GM23338 (cell line): ENCODE results near the gene PIR. TPM values are rescaled to one million over a fixed set of nuclear protein-coding genes. Genes with fewer than 3 reads are reported as not detected.

Source experiments
- ATAC-seq: fragments of 200-7000 bp; cut with Tn5 transposase; 3 replicates; pipeline ENCODE4 v1.9.1; 2020
- DNase-seq: peaks from one replicate; pipeline ENCODE4 v3.0.0-alpha.2; 2015; ENCODE audit warnings: low spot score
- H2AFZ ChIP-seq: fragments of 200-600 bp; sonication (generic); 2 replicates; pipeline ENCODE4 v1.8.0; 2016; ENCODE audit warnings: antibody characterized with exemption, mild to moderate bottlenecking, moderate library complexity
- H3F3A ChIP-seq: fragments of 200-600 bp; sonication (generic); replicated peaks from 2 replicates; pipeline ENCODE4 v1.8.0; 2017; ENCODE audit warnings: antibody characterized with exemption, mixed run types, low read depth
- H3K27ac ChIP-seq: fragments of 200-600 bp; sonication (generic); 2 replicates; pipeline ENCODE4 v1.6.1; 2016; ENCODE audit warnings: low read depth
- H3K27me3 ChIP-seq: fragments of 200-600 bp; sonication (generic); 2 replicates; pipeline ENCODE4 v1.8.0; 2016; ENCODE audit warnings: mild to moderate bottlenecking, mixed run types, moderate library complexity; ENCODE audit not compliant: insufficient read depth
- H3K36me3 ChIP-seq: fragments of 200-600 bp; sonication (generic); 2 replicates; pipeline ENCODE4 v1.8.0; 2016; ENCODE audit warnings: mild to moderate bottlenecking; ENCODE audit not compliant: insufficient read depth
- H3K4me1 ChIP-seq: fragments of 200-600 bp; sonication (generic); 2 replicates; pipeline ENCODE4 v1.8.0; 2016; ENCODE audit warnings: mild to moderate bottlenecking, moderate library complexity; ENCODE audit not compliant: insufficient read depth
- H3K4me2 ChIP-seq: fragments of 200-600 bp; sonication (generic); 2 replicates; pipeline ENCODE4 v1.7.1; 2017; ENCODE audit warnings: mixed run types
- H3K4me3 ChIP-seq: fragments of 200-600 bp; sonication (generic); 2 replicates; pipeline ENCODE4 v1.6.1; 2016; ENCODE audit warnings: mixed run types
- H3K79me2 ChIP-seq: fragments of 200-600 bp; sonication (generic); replicated peaks from 2 replicates; pipeline ENCODE4 v1.8.0; 2017; ENCODE audit warnings: mild to moderate bottlenecking; ENCODE audit not compliant: insufficient read depth
- H3K9me2 ChIP-seq: fragments of 200-600 bp; sonication (generic); 2 replicates; pipeline ENCODE4 v1.8.0; 2017; ENCODE audit not compliant: insufficient read depth
- H4K20me1 ChIP-seq: fragments of 200-600 bp; sonication (generic); replicated peaks from 2 replicates; pipeline ENCODE4 v1.8.0; 2017; ENCODE audit warnings: mild to moderate bottlenecking; ENCODE audit not compliant: insufficient read depth
- H3K27ac Mint-ChIP-seq: 2 replicates; pipeline ENCODE4 v1.8.0; 2020; ENCODE audit warnings: inconsistent platforms, mild to moderate bottlenecking, moderate library complexity, mixed read lengths
- H3K27me3 Mint-ChIP-seq: 3 replicates; pipeline ENCODE4 v1.8.0; 2022; ENCODE audit warnings: low read depth, mild to moderate bottlenecking, moderate library complexity, mixed read lengths, inconsistent platforms; ENCODE audit not compliant: insufficient read depth, poor library complexity
- H3K36me3 Mint-ChIP-seq: 3 replicates; pipeline ENCODE4 v1.8.0; 2021; ENCODE audit warnings: low read depth, mild to moderate bottlenecking, inconsistent platforms, moderate library complexity, mixed read lengths
- H3K4me1 Mint-ChIP-seq: 3 replicates; pipeline ENCODE4 v1.8.0; 2020; ENCODE audit warnings: mild to moderate bottlenecking, inconsistent platforms, mixed read lengths
- H3K4me3 Mint-ChIP-seq: 3 replicates; pipeline ENCODE4 v1.8.0; 2021; ENCODE audit warnings: moderate library complexity, mild to moderate bottlenecking, inconsistent platforms, mixed read lengths
- H3K9me3 Mint-ChIP-seq: 3 replicates; pipeline ENCODE4 v1.8.0; 2020; ENCODE audit warnings: moderate library complexity, mild to moderate bottlenecking, inconsistent platforms, mixed read lengths
- CREB1 ChIP-seq: fragments of 250-450 bp; sonication (Bioruptor Pico); IDR thresholded peaks from 2 replicates; pipeline ENCODE4 v1.5.0; 2020; ENCODE audit warnings: low read depth, mild to moderate bottlenecking, moderate library complexity
- CTCF ChIP-seq, 2 experiments: fragments of 200-600 bp in 1 of 2; sonication (generic) in 1 of 2; conservative IDR thresholded peaks; 2 replicates each; pipeline versions ENCODE4 v1.5.1 to v1.6.1; 2016 to 2017; ENCODE audit warnings: antibody characterized with exemption in 2 of 2, low read depth in 2 of 2, mild to moderate bottlenecking in 2 of 2, moderate library complexity in 1 of 2
- ETS1 ChIP-seq: IDR thresholded peaks from 2 replicates; pipeline ENCODE4 v1.6.1; 2016; ENCODE audit warnings: antibody characterized with exemption
- EZH2 ChIP-seq: fragments of 200-600 bp; sonication (generic); IDR thresholded peaks from one replicate; pipeline ENCODE4 v1.8.0; 2017; ENCODE audit warnings: antibody characterized with exemption, mild to moderate bottlenecking, low read depth; ENCODE audit not compliant: unreplicated experiment
- EZH2phosphoT487 ChIP-seq: fragments of 200-600 bp; sonication (generic); IDR thresholded peaks from one replicate; pipeline ENCODE4 v1.8.1; 2018; ENCODE audit warnings: antibody characterized with exemption; ENCODE audit not compliant: unreplicated experiment
- JUNB ChIP-seq: IDR thresholded peaks from one replicate; pipeline ENCODE4 v1.6.1; 2016; ENCODE audit warnings: antibody characterized with exemption; ENCODE audit not compliant: unreplicated experiment
- NANOG ChIP-seq: IDR thresholded peaks from 2 replicates; pipeline ENCODE4 v1.6.1; 2016; ENCODE audit warnings: antibody characterized with exemption, borderline replicate concordance
- POLR2AphosphoS5 ChIP-seq: IDR thresholded peaks from 2 replicates; pipeline ENCODE4 v1.6.1; 2016; ENCODE audit warnings: antibody characterized with exemption, low read depth
- STAT1 ChIP-seq: IDR thresholded peaks from one replicate; pipeline ENCODE4 v1.6.1; 2016; ENCODE audit warnings: antibody characterized with exemption; ENCODE audit not compliant: unreplicated experiment
- ZNF114 ChIP-seq: fragments of 250-450 bp; sonication (Bioruptor Pico); IDR thresholded peaks from 2 replicates; pipeline ENCODE4 v1.5.0; 2020; ENCODE audit warnings: mild to moderate bottlenecking, moderate library complexity
- ZNF331 ChIP-seq: fragments of 250-450 bp; sonication (Bioruptor Pico); IDR thresholded peaks from 2 replicates; pipeline ENCODE4 v1.5.0; 2020; ENCODE audit warnings: low read depth, mild to moderate bottlenecking, moderate library complexity
- polyA plus RNA-seq: library from polyadenylated mRNA; unstranded; fragments of >200 nt; fragmentation: Nextera tagmentation; extraction: Ambion mirVana; gene quantifications from 2 replicates; pipeline ENCODE4 v1.2.1, GENCODE V29; 2016
- total RNA-seq: library from RNA; depleted of rRNA; stranded (reverse); fragments of >200 nt; shearing (Covaris generic); gene quantifications from 2 replicates; pipeline ENCODE4 v1.2.3, GENCODE V29; 2014
- TF ChIP-seq, protein P1 (sequence below): fragments of 250-450 bp; sonication (Bioruptor Pico); IDR thresholded peaks from 2 replicates; pipeline ENCODE4 v1.5.0; 2020; ENCODE audit warnings: mild to moderate bottlenecking, moderate library complexity
- TF ChIP-seq, protein P2 (sequence below): IDR thresholded peaks from one replicate; pipeline ENCODE4 v1.6.1; 2018; ENCODE audit warnings: antibody characterized with exemption; ENCODE audit not compliant: unreplicated experiment

PIR gene
- total and polyA plus RNA-seq, 2 experiments from 2014 or later = 13.1 to 25.2 TPM

- H3K36me3 Mint-ChIP-seq = peaks cover 1% of the 10 kb centered on the region; the same call in 2 of the 3 replicates
- Histone ChIP-seq H3K27me3 (no peaks in the 10 kb centered on the region), H3K36me3 (no peaks in the 10 kb centered on the region), H3K4me2 (no peak overlapping the region), H3K27ac (no peak overlapping the region), H3K4me1 (peaks cover 37% of the 10 kb centered on the region), H2AFZ (no peak overlapping the region), H3K9me2 (no peaks in the 10 kb centered on the region), H3K4me3 (no peak overlapping the region), H3K79me2 (no peaks in the 10 kb centered on the region), H3F3A (no peaks in the 10 kb centered on the region), H4K20me1 (no peaks in the 10 kb centered on the region)
- TF ChIP-seq CREB1 = no peak
- no peak for TF ChIP-seq ETS1
- TF ChIP-seq ZNF114 = no peak
- no peak for TF ChIP-seq ZNF331 (CRISPR knock-in tag)
- no peak for TF ChIP-seq EZH2
- TF ChIP-seq, protein P1, sequence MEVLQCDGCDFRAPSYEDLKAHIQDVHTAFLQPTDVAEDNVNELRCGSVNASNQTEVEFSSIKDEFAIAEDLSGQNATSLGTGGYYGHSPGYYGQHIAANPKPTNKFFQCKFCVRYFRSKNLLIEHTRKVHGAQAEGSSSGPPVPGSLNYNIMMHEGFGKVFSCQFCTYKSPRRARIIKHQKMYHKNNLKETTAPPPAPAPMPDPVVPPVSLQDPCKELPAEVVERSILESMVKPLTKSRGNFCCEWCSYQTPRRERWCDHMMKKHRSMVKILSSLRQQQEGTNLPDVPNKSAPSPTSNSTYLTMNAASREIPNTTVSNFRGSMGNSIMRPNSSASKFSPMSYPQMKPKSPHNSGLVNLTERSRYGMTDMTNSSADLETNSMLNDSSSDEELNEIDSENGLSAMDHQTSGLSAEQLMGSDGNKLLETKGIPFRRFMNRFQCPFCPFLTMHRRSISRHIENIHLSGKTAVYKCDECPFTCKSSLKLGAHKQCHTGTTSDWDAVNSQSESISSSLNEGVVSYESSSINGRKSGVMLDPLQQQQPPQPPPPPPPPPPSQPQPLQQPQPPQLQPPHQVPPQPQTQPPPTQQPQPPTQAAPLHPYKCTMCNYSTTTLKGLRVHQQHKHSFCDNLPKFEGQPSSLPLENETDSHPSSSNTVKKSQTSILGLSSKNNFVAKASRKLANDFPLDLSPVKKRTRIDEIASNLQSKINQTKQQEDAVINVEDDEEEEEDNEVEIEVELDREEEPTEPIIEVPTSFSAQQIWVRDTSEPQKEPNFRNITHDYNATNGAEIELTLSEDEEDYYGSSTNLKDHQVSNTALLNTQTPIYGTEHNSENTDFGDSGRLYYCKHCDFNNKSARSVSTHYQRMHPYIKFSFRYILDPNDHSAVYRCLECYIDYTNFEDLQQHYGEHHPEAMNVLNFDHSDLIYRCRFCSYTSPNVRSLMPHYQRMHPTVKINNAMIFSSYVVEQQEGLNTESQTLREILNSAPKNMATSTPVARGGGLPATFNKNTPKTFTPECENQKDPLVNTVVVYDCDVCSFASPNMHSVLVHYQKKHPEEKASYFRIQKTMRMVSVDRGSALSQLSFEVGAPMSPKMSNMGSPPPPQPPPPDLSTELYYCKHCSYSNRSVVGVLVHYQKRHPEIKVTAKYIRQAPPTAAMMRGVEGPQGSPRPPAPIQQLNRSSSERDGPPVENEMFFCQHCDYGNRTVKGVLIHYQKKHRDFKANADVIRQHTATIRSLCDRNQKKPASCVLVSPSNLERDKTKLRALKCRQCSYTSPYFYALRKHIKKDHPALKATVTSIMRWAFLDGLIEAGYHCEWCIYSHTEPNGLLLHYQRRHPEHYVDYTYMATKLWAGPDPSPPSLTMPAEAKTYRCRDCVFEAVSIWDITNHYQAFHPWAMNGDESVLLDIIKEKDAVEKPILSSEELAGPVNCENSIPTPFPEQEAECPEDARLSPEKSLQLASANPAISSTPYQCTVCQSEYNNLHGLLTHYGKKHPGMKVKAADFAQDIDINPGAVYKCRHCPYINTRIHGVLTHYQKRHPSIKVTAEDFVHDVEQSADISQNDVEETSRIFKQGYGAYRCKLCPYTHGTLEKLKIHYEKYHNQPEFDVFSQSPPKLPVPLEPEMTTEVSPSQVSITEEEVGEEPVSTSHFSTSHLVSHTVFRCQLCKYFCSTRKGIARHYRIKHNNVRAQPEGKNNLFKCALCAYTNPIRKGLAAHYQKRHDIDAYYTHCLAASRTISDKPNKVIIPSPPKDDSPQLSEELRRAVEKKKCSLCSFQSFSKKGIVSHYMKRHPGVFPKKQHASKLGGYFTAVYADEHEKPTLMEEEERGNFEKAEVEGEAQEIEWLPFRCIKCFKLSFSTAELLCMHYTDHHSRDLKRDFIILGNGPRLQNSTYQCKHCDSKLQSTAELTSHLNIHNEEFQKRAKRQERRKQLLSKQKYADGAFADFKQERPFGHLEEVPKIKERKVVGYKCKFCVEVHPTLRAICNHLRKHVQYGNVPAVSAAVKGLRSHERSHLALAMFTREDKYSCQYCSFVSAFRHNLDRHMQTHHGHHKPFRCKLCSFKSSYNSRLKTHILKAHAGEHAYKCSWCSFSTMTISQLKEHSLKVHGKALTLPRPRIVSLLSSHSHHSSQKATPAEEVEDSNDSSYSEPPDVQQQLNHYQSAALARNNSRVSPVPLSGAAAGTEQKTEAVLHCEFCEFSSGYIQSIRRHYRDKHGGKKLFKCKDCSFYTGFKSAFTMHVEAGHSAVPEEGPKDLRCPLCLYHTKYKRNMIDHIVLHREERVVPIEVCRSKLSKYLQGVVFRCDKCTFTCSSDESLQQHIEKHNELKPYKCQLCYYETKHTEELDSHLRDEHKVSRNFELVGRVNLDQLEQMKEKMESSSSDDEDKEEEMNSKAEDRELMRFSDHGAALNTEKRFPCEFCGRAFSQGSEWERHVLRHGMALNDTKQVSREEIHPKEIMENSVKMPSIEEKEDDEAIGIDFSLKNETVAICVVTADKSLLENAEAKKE (CRISPR knock-in tag) = no peak
- no peak for TF ChIP-seq CTCF (conservative IDR thresholded peaks at IDR 0.05; ENCODE audit: low read depth in 2 of 2)
- no peak for TF ChIP-seq STAT1
- TF ChIP-seq POLR2AphosphoS5 = no peak
- TF ChIP-seq, protein P2, sequence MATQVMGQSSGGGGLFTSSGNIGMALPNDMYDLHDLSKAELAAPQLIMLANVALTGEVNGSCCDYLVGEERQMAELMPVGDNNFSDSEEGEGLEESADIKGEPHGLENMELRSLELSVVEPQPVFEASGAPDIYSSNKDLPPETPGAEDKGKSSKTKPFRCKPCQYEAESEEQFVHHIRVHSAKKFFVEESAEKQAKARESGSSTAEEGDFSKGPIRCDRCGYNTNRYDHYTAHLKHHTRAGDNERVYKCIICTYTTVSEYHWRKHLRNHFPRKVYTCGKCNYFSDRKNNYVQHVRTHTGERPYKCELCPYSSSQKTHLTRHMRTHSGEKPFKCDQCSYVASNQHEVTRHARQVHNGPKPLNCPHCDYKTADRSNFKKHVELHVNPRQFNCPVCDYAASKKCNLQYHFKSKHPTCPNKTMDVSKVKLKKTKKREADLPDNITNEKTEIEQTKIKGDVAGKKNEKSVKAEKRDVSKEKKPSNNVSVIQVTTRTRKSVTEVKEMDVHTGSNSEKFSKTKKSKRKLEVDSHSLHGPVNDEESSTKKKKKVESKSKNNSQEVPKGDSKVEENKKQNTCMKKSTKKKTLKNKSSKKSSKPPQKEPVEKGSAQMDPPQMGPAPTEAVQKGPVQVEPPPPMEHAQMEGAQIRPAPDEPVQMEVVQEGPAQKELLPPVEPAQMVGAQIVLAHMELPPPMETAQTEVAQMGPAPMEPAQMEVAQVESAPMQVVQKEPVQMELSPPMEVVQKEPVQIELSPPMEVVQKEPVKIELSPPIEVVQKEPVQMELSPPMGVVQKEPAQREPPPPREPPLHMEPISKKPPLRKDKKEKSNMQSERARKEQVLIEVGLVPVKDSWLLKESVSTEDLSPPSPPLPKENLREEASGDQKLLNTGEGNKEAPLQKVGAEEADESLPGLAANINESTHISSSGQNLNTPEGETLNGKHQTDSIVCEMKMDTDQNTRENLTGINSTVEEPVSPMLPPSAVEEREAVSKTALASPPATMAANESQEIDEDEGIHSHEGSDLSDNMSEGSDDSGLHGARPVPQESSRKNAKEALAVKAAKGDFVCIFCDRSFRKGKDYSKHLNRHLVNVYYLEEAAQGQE = no peak
- TF ChIP-seq JUNB = no peak
- no peak for TF ChIP-seq NANOG
- TF ChIP-seq EZH2phosphoT487 = no peak
- no peaks in the 10 kb centered on the region for H3K27me3 Mint-ChIP-seq
- H3K27ac Mint-ChIP-seq = no peak overlapping the region
- H3K4me3 Mint-ChIP-seq = no peak overlapping the region
- ATAC-seq (no peak), DNase-seq (no peak)
- H3K9me3 Mint-ChIP-seq = peaks cover 3% of the 10 kb centered on the region; the same call in 1 of the 3 replicates
- peaks cover 22% of the 10 kb centered on the region for H3K4me1 Mint-ChIP-seq
Measured at GRCh38 chrX:15401378-15401777, 91.8 kb downstream of the PIR start.
